ENCODE results near the gene CTNND2.

Gene CTNND2

GRCh38 chr5:11310158-11310557 is 594.1 kb downstream of the CTNND2 start:
- no peak for DNase-seq (ENCODE audit: insufficient read length, low spot score)
- TF ChIP-seq CTCF (IDR thresholded peaks at IDR 0.05; ENCODE audit: insufficient read depth, missing control alignments): no peak
- no peak for FAIRE-seq

GRCh38 chr5:11306365-11306764 is 597.9 kb downstream of the CTNND2 start:
- DNase-seq (ENCODE audit: insufficient read length, low spot score) (no peak), FAIRE-seq (no peak)
- TF ChIP-seq CTCF (IDR thresholded peaks at IDR 0.05; ENCODE audit: insufficient read depth, missing control alignments): no peak

GRCh38 chr5:11305245-11305644 is 599.0 kb downstream of the CTNND2 start:
- no peak for TF ChIP-seq CTCF (IDR thresholded peaks at IDR 0.05; ENCODE audit: insufficient read depth, missing control alignments)
- FAIRE-seq (no peak), DNase-seq (ENCODE audit: insufficient read length, low spot score) (no peak)

GRCh38 chr5:11304641-11305040 is 599.6 kb downstream of the CTNND2 start:
- FAIRE-seq: no peak
- no peak for TF ChIP-seq CTCF (IDR thresholded peaks at IDR 0.05; ENCODE audit: insufficient read depth, missing control alignments)
- DNase-seq (ENCODE audit: insufficient read length, low spot score): no peak

GRCh38 chr5:11302663-11303062 is 601.6 kb downstream of the CTNND2 start:
- no peak for TF ChIP-seq CTCF (IDR thresholded peaks at IDR 0.05; ENCODE audit: insufficient read depth, missing control alignments)
- FAIRE-seq (no peak), DNase-seq (ENCODE audit: insufficient read length, low spot score) (no peak)

- DNase-seq (ENCODE audit: insufficient read length, low spot score) (no peak), FAIRE-seq (no peak)
- TF ChIP-seq CTCF (IDR thresholded peaks at IDR 0.05; ENCODE audit: insufficient read depth, missing control alignments): no peak
Observed at GRCh38 chr5:11301171-11301570, 603.1 kb downstream of the CTNND2 start.

GRCh38 chr5:11300736-11301135 is 603.5 kb downstream of the CTNND2 start:
- TF ChIP-seq CTCF (IDR thresholded peaks at IDR 0.05; ENCODE audit: insufficient read depth, missing control alignments): no peak
- FAIRE-seq (no peak), DNase-seq (ENCODE audit: insufficient read length, low spot score) (no peak)

All from D721Med (cell line).